ENCODE data around the gene AP2B1.
A peak's percentile ranks its signal among the peaks of the same experiment; 100 is the strongest.
"Not testable (repeated sequence)": the region's sequence is repeated elsewhere in the genome, so short reads cannot be mapped to it uniquely, and the experiment has no call there.

Gene AP2B1

DNA sequence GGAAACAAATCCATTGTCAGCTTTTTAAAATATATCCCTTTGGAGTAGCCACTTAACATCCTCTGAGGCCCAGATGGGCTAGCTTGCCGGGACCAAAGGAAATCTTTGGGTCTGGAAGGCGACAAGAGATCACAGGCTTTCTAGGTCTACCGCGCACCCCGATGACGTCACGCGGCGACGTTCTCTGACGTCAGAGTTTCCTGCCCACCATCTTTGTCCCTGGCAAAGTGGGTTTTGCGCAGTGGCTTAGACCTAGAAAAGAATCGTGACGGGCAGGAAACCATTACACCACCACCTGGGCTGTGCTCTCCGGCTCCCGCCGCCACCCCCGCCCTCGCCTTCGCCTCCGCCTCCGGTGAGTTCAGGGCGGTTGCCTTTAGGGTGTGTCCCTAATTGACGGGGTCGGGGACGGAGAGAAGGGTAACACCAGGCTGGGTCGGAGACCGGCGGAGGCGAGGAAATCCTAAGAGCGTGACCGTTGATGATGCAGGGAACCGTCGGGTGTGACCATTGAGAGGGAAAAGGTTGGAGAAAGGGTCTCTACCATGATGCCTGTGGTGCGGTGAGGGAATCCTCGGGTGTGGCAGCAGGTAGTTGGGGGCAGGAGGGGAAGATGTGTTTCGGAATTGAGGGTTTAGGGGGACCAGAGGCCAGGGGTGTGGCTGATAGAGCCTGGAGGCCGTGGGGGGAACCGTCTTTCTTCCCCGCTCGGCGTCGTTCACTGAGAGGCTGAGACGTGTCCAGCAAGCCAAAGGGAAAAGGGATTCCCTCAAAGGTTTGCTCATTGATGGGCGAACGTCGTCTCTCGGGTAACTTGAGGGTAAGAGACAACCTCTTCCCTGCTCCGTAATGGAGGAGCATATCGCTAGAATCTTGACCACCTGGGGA, at the start of gene AP2B1:
Gene AP2B1, plus strand, starts transcription at position 249 of the 888 bp plus-strand sequence. CDS start 6,709 bp downstream, outside the sequence.
- DNase-seq (ENCODE audit: low read depth): peak; percentile 94

DNA sequence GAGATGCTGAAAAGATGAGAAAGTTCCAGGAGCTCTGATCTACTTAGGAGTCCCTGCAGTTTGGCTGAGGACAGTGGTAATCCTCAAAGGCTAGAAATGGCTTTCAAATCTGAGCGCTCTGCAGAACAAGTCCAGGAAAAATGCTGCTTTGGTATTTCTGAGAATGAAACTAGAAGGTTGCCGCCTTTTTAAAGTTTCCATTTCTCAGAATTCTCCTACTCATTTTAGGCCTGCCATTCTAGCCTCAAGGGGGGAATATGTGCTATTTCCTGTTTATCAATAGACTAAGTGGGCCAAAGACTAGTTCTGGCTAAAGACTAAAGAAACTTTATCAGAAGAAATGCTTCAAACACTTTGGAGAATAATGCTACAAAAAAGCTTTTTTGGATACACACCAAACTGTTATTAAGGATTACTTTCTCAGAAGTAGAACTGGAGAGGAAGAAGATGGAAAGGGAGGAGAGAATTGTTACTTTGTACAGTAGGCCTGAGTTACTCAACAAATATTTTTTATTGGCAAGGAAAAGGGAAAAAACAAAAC, 49.5 kb upstream of the AP2B1 start, which contains the start of gene SLFN12L:
Gene SLFN12L, minus strand, starts transcription at position 78 of the 541 bp plus-strand sequence. CDS start 15,314 bp downstream, outside the sequence.
- no peak for DNase-seq (ENCODE audit: low read depth)

DNA sequence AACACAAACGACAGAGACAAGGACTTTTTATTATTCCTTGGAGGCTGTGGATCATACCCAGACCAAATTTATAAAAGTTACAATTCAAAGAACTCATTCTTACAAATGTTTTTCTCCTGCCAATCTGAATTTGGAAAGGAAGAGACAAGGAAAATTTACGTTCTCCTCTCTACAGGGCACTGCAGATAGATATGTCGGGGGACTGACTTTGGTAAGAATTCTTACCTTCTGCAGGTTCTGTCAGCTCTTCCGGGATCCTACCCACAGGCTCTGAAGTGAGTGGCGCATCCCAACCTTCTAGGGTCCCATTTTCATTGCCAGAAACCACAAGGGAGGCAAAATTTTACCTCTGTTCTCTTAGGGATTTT, 47.5 kb upstream of the AP2B1 start:
- no peak for DNase-seq (ENCODE audit: low read depth)

DNA sequence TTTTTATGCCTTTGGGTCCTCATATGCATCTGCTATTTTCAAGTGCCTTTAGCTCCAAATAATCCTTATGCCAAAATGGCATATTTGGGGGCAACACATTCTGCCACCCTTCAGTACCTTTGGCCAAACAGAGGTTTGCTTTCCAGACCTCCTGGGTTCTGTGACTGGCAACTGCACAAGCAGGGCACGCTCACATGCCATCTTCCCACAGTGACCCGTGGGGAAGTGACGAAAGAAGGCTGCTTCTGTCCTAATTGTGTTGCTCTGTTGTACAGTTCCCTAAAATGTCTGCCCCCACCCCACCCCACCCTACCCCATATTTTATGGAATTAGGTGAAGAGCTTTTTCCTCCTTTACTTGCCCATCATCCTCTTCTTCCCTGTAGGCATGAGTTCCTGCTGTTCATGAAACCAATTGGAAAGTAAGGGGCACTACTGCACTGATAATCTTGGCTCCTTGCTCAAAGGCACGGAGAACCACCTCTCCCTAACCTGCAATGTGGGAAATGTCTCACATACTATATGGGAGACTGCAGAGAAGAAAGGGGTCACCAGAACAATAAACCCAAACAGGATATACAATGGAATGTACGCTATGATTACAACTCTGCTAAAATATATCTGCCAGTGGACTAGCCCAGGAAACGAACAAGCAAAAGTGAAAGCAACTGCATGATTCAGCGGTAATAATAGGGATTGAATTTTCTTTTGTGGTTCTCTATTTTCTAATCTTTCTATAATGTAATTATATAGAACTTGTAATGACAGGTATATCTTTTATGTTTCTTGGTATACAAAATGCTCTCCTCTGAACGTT, 46.3 kb upstream of the AP2B1 start:
- no peak for DNase-seq (ENCODE audit: low read depth)

DNA sequence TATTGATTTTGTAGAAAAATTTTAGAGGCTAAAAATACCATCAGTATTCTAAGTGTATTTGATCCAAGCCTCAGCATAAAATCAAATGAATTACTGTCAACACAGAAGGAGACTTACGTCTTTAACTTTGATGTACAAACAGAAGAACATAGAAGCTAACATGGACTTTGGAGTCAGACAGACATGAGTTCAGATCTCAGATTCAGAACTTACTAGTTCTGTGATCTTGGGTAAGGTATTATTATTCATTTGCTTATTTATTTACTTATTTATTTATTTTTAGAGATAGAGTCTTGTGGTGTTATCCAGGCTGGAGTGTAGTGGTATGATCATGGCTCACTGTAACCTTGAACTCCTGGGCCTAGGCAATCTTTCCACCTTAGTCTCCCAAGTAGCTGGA, 45.7 kb upstream of the AP2B1 start:
- no peak for DNase-seq (ENCODE audit: low read depth)

DNA sequence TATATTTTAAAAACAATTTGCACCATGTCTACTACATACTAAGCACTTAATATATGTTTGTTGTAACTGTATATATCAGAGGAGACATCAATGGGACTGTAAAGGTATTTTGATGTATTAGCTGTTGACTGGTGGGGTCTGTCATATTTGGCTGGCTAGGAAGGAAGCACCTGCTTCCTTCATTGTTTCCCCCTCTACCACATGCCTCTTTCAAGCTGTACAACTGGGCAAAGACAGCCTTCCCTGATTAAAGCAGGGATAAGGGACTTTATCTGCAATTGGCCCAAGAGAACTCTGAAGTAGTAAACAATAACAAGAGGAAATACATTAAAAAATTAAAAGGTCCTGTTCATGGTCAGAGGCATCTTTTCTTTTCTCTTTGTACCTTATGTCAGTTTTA, 44.1 kb upstream of the AP2B1 start:
- DNase-seq (ENCODE audit: low read depth): no peak

DNA sequence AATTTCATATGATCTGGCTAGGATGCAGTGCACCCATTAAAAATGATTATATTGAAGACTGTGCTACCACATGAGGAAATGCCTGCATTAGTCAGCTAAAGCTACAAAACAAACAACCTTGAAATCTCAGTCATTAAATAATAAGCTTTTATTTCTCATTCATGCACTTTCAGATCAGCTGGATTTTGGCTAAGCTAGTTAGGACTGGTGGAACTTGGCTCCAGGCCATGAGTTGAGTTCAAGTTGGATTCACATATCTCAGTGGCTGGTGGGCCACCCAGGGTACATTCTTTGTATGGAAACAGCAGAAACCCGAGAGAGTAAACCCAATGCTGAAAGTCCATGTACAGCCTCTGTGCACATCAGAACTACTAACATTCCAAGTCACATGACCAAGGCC, 43.3 kb upstream of the AP2B1 start:
- no peak for DNase-seq (ENCODE audit: low read depth)

DNA sequence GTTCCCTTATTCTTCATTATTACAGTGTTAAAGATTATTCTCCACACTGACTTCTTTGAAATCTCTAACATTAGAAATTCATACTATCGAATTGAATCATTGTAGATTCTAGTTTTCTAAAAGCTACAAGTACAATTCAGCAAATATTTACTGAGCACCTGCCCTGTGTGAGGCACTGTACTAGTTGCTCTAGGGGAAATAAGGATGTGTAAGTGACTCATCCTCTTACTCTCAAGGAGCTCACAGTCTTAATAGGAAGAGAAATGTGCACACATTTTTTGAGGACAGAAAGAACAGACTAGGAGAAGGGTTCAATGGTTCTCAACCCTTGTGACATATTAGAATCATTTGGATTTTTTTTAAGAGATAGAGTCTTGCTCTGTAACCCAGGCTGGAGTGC, 42.0 kb upstream of the AP2B1 start:
- no peak for DNase-seq (ENCODE audit: low read depth)

DNA sequence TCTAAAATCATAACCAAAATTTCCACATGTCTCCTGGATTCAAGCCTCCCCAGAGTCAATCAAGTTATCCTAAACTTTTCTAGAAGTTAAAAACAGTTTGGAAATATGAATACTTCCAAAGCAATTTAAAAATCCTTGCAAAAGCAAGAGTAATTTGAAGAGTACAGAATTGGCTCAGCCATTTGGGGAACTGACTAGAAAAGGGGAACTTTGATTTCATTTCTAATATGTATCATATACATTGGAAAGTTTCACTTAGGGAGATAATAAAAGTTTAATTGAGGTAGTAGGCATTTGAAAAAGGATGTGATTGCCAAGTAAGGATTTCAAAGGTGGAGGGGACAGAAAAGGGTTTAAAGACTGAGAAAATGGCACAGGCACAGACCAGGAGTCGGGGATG, 40.6 kb upstream of the AP2B1 start:
- DNase-seq (ENCODE audit: low read depth): no peak

DNA sequence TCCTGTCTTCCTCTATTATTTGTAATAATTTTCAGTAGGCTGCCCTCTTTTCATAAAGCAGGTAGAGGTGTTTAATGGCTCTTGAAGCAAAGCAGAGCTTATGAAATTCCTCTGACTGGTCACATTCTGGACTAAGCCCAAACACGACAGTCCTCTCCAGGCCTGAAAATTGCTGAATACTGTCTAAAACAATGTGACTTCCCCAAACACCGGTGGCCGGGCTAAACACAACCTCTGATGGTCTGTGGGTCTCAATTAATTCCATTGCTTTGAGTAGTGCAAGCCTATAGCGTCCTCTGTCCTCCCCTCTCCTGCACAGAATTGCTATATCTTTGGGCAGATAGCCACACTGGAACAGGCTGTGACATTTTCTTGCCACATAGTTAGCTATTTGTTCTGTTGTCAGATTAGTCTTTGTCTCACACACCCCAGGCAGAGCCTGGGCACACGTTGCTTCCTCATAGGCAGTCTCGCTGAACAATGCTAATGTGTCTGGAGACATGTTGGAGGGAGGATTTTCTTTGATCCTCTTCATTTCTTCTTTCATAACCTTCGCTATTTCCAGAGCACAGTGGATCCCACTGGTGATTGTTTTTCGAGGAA, 38.8 kb upstream of the AP2B1 start:
- DNase-seq (ENCODE audit: low read depth): no peak

DNA sequence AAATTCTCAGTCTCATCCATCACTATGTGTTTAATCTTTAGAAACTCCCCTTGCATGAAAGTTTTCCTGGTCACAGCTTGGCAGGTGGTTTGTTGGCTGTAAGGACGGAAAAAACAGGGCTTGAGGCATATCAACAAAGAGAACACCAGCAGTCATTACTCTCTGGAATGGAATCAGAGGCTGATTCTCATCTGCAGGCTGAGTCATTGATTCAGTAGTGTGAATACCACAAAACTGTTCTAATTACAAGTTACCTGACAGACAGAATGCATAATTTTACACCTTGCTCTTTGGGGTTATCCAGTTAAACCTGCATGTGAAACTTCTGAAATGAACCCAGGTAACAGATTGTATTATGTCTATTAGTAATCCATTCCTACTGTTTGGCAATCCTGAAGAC, 38.1 kb upstream of the AP2B1 start:
- DNase-seq (ENCODE audit: low read depth): no peak

DNA sequence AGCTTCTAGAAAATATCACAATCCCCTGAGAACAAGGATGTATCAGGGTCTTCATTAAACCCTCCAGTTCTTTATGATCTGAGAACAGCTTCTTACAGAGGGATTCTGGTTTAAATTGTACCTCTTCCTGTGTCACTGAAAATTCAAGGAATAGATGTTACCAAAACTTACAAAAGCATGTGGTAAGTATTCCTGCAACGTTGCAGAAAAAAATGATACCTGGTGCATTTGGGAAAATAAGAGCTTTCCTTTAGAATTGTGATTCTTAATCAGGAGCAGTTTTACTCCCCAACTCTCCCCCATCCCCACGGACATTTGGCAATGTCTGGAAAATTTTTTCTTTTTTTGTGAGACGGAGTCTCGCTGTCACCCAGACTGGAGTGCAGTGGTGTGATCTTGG, 33.8 kb upstream of the AP2B1 start:
- no peak for DNase-seq (ENCODE audit: low read depth)

DNA sequence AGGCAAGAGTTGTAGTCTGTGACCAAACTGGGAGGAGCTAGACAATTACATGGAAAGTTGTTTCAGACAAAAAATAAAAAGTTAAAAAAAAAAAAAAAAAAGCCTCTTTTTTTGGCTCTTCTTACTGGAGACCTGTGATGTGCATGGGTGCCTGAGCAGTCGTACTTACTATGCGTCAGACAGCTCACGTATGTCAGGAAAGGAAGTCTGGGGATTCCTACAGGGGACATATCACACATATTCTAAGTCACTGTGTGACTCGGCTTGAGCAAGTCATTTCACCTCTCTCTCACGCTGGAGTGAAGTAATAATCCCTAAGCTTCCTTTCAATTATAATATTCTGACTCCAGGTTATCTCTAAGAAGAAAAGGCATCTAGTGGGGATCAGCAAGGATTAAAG, 32.5 kb upstream of the AP2B1 start:
- no peak for DNase-seq (ENCODE audit: low read depth)

DNA sequence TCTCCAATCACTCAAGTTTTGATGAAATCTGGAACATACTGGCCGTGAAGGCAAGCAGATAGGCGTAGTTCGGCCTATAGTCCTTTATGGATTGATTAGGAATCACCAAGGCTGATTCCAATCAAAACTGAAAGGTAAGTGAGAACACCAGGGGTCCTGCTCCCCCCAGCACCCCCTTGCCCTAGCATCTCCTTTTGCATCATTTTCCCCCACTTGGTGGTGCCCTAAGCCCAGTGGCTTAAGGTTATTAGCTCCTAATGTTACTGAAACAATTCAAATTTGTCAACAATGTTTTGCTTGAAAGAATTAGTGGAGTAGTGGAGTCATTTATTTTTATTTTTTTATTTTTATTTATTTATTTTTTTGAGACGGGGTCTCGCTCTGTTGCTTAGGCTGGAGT, 31.4 kb upstream of the AP2B1 start:
- no peak for DNase-seq (ENCODE audit: low read depth)

DNA sequence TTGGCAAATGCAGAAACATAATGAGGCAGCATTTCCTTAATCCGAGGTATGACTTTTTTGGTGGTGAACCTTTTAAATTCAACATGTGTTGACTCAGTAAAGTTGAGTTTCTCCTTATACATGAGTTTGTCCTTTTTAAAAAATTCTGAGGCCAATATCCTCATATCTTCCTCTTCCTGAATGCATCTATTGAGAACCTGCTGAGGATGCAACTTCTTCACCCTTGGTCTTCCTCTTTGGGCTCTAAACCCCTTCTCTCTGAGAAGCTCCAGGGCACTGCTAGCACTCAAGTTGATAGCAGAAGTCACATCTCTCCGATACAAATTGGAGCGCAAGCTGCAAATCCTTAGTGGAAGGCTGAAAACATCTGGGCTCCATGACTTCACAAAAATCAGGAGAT, 29.8 kb upstream of the AP2B1 start:
- DNase-seq (ENCODE audit: low read depth): no peak

DNA sequence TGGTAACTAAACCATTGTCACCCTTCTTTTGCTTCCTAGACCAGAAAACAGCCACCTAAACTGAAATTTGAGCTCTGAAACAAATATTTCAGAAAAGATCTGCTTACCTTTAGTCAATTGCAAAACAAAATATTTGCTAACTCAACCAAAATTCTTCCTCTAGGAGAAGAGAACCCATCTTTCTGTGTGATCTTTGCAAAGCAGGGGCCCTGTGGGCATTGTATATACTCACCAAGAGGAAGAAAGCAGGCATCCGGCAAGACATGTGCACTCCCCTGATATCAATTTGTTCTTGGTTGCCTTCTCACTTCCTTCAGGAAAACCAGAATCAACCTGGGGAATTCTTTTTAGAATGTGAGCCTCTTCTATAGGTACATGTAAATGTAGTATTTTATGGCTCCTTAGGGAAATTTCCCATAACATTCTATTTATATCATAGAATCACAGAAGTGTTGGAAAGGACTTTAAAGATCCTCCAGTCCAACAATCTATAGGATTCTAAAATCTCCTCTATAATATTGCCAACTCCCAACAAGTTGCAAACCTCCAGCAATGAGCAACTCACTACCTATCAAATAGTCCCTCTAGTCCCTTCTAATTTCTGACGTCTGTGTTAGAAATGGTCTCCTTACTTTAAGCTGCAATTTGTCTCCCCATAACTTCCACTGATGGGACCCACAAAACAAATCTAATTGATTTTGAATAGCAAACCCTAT, 27.5 kb upstream of the AP2B1 start:
- no peak for DNase-seq (ENCODE audit: low read depth)

DNA sequence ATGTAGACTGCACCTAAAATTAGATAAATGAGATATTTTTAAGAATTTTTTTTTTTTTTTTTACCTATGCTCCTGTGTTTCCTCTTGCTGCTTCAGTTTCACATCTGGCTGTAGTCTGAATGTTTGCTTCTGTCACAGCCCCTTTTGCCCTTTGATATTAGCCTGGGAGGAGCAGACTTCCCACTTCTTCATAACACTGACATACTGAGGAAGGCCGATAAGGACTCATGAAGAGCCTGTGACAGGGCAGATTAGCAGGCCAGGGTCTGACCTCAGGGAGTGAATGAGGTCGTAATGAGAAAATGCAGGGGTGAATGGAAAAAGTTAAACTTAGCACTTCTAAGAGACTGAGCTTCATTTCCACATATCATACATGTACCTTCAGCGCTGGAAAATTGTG, 26.4 kb upstream of the AP2B1 start, which contains the start of gene SLFN14:
Gene SLFN14, minus strand, starts transcription at position 117 of the 400 bp plus-strand sequence. CDS start 2,757 bp downstream, outside the sequence.
- no peak for DNase-seq (ENCODE audit: low read depth)

DNA sequence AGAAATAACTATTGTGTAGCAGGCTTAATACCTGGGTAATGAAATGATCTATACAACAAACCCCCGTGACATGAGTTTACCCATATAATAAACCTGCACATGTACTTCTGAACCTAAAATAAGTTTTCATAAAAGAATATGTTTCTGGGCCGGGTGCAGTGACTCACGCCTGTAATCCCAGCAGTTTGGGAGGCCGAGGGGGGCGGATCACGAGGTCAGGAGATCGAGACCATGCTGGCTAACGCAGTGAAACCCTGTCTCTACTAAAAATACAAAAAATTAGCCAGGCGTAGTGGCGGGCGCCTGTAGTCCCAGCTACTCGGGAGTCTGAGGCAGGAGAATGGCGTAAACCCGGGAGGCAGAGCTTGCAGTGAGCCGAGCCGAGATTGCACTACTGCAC, 23.9 kb upstream of the AP2B1 start:
- DNase-seq (ENCODE audit: low read depth): not testable (repeated sequence)

DNA sequence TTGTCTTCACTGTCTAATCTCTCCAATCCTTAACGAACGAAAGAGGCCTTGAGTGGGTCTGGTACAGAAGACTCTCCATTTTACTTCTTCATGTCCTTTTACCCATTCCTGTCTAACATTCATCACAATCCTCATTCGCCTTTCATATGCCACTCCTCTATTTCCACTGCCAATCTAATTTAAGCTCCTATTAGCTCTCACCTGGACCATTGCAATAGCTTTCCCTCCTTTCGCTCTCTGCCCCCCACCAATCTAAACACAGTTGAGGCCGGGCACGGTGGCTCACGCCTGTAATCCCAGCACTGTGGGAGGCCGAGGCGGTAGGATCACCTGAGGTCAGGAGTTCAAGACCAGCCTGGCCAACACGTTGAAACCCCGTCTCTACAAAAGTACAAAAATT, 20.2 kb upstream of the AP2B1 start:
- DNase-seq (ENCODE audit: low read depth): no peak

DNA sequence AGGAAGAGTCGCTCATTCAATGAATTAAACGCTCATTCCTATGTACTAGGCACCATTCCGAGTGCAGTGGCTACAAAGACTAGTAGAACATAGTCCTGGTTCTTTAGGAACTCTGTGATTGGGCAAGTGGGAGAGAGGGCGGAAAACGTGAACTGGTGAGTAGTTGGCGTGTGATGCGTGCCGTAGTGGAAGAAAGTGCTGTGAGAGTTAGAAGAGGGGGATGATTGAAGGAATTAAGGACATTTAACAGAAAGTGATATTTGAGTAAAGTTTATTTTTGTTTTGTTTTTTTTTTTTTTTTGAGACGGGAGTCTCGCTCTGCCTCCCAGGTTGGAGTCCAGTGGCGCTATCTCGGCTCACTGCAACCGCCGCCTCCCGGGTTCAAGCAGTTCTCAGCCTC, 18.6 kb upstream of the AP2B1 start:
- DNase-seq (ENCODE audit: low read depth): no peak

DNA sequence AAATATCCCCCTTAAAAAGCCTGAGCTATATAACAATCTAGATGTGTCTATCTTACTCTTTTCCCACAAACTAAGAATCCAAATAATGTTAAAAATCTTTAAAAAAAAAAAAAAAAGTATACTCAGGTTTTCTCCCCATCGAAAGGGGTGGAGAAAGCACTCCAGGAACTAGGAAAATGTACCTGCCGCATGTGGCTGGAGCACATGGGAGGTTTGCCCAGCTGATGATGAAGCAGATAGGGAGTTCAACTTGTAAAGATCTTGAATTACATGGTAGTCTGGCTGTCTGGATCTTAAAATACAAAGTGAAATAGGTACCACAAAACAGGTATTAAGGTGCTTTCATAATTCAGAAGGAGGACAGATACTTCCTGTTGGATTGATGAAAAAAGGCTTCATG, 17.7 kb upstream of the AP2B1 start:
- DNase-seq (ENCODE audit: low read depth): no peak

DNA sequence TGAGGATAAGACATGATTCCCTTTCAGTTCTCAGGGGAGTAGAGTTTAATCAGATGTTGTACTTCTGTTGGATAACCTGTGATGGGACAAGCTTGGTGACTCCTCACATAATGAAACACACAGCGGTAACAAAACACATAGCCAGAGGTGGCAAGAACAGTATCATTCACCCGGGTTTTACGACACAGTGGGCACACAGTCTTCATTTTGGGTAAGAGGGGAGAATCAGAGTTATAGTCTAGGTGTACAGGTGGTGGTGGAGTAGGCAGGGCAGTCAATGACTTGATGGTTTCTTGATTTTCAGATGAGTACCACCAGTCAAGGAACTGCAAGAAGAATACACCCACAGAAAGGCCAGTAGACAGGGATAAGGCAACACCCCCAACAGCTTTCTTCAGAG, 11.4 kb upstream of the AP2B1 start:
- DNase-seq (ENCODE audit: low read depth): no peak

Measured in stimulated activated CD8-positive, alpha-beta memory T cell treated with anti-CD3 and anti-CD28 coated beads, Interleukin-4, amount 100 ng/mL, for 24 hours (primary cell).